OCI-LY1 (cell line): ENCODE results near the gene PRXL2C.

Source experiments
- H2AFZ ChIP-seq: fragments of 200-600 bp; sonication (generic), shearing (Covaris generic); 2 replicates; pipeline ENCODE4 v1.6.0; 2014; ENCODE audit warnings: antibody characterized with exemption, mild to moderate bottlenecking, low read length
- H3F3A ChIP-seq: fragments of 200-600 bp; sonication (generic), shearing (Covaris generic); 2 replicates; pipeline ENCODE4 v1.6.0; 2014; ENCODE audit warnings: mild to moderate bottlenecking, antibody characterized with exemption, low read length, moderate library complexity; ENCODE audit not compliant: insufficient read depth
- H3K27ac ChIP-seq: fragments of 200-600 bp; sonication (generic); 2 replicates; pipeline ENCODE4 v1.5.1; 2014; ENCODE audit warnings: low read length, mixed run types, mild to moderate bottlenecking, low read depth; ENCODE audit not compliant: poor library complexity, severe bottlenecking
- H3K27me3 ChIP-seq: fragments of 200-600 bp; sonication (generic); 2 replicates; pipeline ENCODE4 v1.6.0; 2014; ENCODE audit warnings: antibody characterized with exemption, mild to moderate bottlenecking, low read length, moderate library complexity; ENCODE audit not compliant: insufficient read depth
- H3K36me3 ChIP-seq: fragments of 200-600 bp; sonication (generic); 2 replicates; pipeline ENCODE4 v1.6.1; 2014; ENCODE audit warnings: mild to moderate bottlenecking, antibody characterized with exemption, low read length, moderate library complexity, mixed read lengths; ENCODE audit not compliant: insufficient read depth
- H3K4me1 ChIP-seq: fragments of 200-600 bp; sonication (generic); 2 replicates; pipeline ENCODE4 v1.5.1; 2014; ENCODE audit warnings: mild to moderate bottlenecking, low read length, moderate library complexity; ENCODE audit not compliant: insufficient read depth, severe bottlenecking
- H3K4me2 ChIP-seq: fragments of 200-600 bp; sonication (generic), shearing (Covaris generic); 2 replicates; pipeline ENCODE4 v1.6.1; 2014; ENCODE audit warnings: low read length
- H3K4me3 ChIP-seq: fragments of 200-600 bp; sonication (generic); 2 replicates; pipeline ENCODE4 v1.5.1; 2014; ENCODE audit warnings: low read length, low read depth, mild to moderate bottlenecking, mixed read lengths; ENCODE audit not compliant: poor library complexity, severe bottlenecking
- H3K79me2 ChIP-seq: fragments of 200-600 bp; shearing (Covaris generic); 2 replicates; pipeline ENCODE4 v1.6.1; 2016; ENCODE audit warnings: mixed run types, low read length, mixed read lengths; ENCODE audit not compliant: insufficient read depth
- H3K9ac ChIP-seq: fragments of 200-600 bp; sonication (generic), shearing (Covaris generic); 2 replicates; pipeline ENCODE4 v1.6.1; 2014; ENCODE audit warnings: mild to moderate bottlenecking, low read length, mixed read lengths
- H3K9me2 ChIP-seq: fragments of 200-600 bp; sonication (generic), shearing (Covaris generic); 2 replicates; pipeline ENCODE4 v1.6.1; 2014; ENCODE audit warnings: low read depth, mild to moderate bottlenecking, low read length, mixed read lengths
- H3K9me3 ChIP-seq: fragments of 200-600 bp; shearing (Covaris generic); 2 replicates; pipeline ENCODE4 v1.6.1; 2014; ENCODE audit warnings: low read length, mixed read lengths
- H4K20me1 ChIP-seq: fragments of 200-600 bp; sonication (generic), shearing (Covaris generic); 2 replicates; pipeline ENCODE4 v1.6.0; 2016; ENCODE audit warnings: mild to moderate bottlenecking, low read length; ENCODE audit not compliant: insufficient read depth
- EZH2 ChIP-seq: fragments of 200-600 bp; sonication (generic), shearing (Covaris generic); IDR thresholded peaks from 2 replicates; pipeline ENCODE4 v1.8.0; 2017; ENCODE audit warnings: borderline replicate concordance, mixed run types, mild to moderate bottlenecking, antibody characterized with exemption, low read length, moderate library complexity, mixed read lengths
- TF ChIP-seq, protein P1 (sequence below): fragments of 200-600 bp; sonication (generic), shearing (Covaris generic); IDR thresholded peaks from 2 replicates; pipeline ENCODE4 v1.5.1; 2017; ENCODE audit warnings: mild to moderate bottlenecking, antibody characterized with exemption, low read length, moderate library complexity, mixed read lengths

Gene PRXL2C

DNA sequence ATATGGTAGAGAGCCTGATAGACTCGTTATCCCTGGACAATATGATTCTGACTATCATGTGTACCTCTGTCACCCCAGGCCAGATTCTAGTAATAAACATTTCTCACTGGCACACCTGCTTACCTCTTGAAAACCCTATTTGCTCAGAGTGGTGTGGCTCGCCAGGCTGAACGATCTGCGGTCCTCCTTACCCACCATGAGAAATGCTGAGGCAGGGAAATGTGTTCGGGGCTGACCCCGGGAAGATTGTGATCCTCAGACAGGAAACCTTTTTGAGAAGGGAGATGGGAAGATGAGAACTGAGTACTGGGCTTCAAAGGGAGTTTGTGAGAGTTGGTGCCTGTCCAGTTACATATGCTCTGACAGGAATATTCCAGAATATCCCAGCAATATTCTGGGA lies 10.7 kb upstream of the PRXL2C start:
- Histone ChIP-seq H3K4me1 (no peaks in the 10 kb centered on the region), H3F3A (no peaks in the 10 kb centered on the region), H3K36me3 (no peaks in the 10 kb centered on the region), H3K4me3 (no peak overlapping the region), H2AFZ (no peak overlapping the region), H3K27me3 (no peaks in the 10 kb centered on the region), H3K27ac (no peak overlapping the region), H4K20me1 (no peaks in the 10 kb centered on the region), H3K4me2 (no peak overlapping the region), H3K9me3 (no peaks in the 10 kb centered on the region), H3K9ac (no peak overlapping the region), H3K9me2 (no peaks in the 10 kb centered on the region), H3K79me2 (no peaks in the 10 kb centered on the region)
- TF ChIP-seq, protein P1, sequence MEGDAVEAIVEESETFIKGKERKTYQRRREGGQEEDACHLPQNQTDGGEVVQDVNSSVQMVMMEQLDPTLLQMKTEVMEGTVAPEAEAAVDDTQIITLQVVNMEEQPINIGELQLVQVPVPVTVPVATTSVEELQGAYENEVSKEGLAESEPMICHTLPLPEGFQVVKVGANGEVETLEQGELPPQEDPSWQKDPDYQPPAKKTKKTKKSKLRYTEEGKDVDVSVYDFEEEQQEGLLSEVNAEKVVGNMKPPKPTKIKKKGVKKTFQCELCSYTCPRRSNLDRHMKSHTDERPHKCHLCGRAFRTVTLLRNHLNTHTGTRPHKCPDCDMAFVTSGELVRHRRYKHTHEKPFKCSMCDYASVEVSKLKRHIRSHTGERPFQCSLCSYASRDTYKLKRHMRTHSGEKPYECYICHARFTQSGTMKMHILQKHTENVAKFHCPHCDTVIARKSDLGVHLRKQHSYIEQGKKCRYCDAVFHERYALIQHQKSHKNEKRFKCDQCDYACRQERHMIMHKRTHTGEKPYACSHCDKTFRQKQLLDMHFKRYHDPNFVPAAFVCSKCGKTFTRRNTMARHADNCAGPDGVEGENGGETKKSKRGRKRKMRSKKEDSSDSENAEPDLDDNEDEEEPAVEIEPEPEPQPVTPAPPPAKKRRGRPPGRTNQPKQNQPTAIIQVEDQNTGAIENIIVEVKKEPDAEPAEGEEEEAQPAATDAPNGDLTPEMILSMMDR: no peak
- no peak for TF ChIP-seq EZH2

DNA sequence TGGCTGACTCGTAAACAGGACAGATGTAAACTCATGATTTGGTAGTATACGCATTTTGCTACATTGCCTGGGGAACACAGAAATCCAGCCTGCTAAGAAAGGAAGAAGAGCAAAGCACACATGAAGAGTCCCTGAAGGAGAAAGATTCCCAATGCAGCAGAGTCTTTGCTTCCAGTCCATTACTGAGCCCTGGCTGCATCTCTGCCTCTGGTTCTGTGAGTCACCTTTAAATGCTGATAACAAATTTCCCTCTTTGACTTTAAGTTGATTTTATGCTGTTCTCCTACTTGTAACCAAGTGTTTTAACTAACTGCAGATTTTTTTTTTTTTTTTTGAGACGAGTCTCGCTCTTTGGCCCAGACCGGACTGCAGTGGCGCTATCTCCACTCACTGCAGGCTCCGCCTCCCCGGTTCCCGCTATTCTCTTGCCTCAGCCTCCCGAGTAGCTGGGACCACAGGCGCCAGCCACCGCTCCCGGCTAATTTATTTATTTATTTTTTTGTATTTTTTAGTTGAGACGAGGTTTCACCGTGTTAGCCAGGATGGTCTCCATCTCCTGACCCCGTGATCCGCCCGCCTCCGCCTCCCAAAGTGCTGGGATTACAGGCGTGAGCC lies 8.5 kb upstream of the PRXL2C start:
- no peak overlapping the region for H2AFZ ChIP-seq
- H3F3A ChIP-seq: no peaks in the 10 kb centered on the region
- no peak overlapping the region for H3K9ac ChIP-seq
- H3K9me3 ChIP-seq: no peaks in the 10 kb centered on the region
- no peak overlapping the region for H3K4me3 ChIP-seq
- no peaks in the 10 kb centered on the region for H3K79me2 ChIP-seq
- no peaks in the 10 kb centered on the region for H3K4me1 ChIP-seq
- H3K27ac ChIP-seq: no peak overlapping the region
- TF ChIP-seq, protein P1: no peak
- TF ChIP-seq EZH2: no peak
- no peak overlapping the region for H3K4me2 ChIP-seq
- H3K36me3 ChIP-seq: no peaks in the 10 kb centered on the region
- no peaks in the 10 kb centered on the region for H3K27me3 ChIP-seq
- no peaks in the 10 kb centered on the region for H3K9me2 ChIP-seq
- H4K20me1 ChIP-seq: no peaks in the 10 kb centered on the region

DNA sequence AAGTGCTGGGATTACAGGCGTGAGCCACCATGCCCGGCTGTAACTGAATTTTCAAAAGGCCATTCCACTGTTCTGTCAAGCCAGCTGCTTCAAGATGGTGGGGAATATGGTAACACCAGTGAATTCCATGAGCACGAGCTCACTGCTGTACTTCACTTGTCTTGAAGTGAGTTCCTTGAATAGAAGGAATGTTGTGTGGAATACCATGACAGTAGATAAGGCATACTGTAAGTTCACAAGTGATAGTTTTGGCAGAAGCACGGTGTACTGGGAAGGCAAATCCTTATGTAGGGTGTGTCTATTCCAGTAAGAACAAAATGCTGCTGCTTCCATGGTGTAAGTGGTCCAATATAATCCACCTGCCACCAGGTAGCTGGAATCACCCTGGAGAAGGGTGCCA lies 6.6 kb upstream of the PRXL2C start:
- no peaks in the 10 kb centered on the region for H3F3A ChIP-seq
- no peak overlapping the region for H3K4me2 ChIP-seq
- H3K9ac ChIP-seq: no peak overlapping the region
- TF ChIP-seq, protein P1: no peak
- no peaks in the 10 kb centered on the region for H3K27me3 ChIP-seq
- no peaks in the 10 kb centered on the region for H3K4me1 ChIP-seq
- H4K20me1 ChIP-seq: no peaks in the 10 kb centered on the region
- H3K79me2 ChIP-seq: no peaks in the 10 kb centered on the region
- H3K27ac ChIP-seq: no peak overlapping the region
- H2AFZ ChIP-seq: no peak overlapping the region
- H3K4me3 ChIP-seq: no peak overlapping the region
- H3K9me2 ChIP-seq: no peaks in the 10 kb centered on the region
- no peaks in the 10 kb centered on the region for H3K36me3 ChIP-seq
- H3K9me3 ChIP-seq: no peaks in the 10 kb centered on the region
